GM10266 (cell line): ENCODE results near the gene SNX30.
A peak's percentile ranks its signal among the peaks of the same experiment; 100 is the strongest.

Source experiments
- DNase-seq: peaks from one replicate; pipeline ENCODE4 v3.0.0; 2012; ENCODE audit errors: extremely low spot score
- CTCF ChIP-seq: IDR thresholded peaks from 2 replicates; pipeline ENCODE4 v1.5.1; 2012; ENCODE audit warnings: mild to moderate bottlenecking, low read depth; ENCODE audit not compliant: control insufficient read depth, insufficient read depth; ENCODE audit errors: missing control alignments

The SNX30 gene

GRCh38 chr9:112750016-112750763 lies at the start of gene SNX30:
SNX30 (plus strand) TSS chr9:112750760; CDS start chr9:112751002, 242 bp downstream.
- peak; percentile 94 for DNase-seq
- TF ChIP-seq CTCF, result no peak

GRCh38 chr9:112703304-112703703 lies 47.3 kb upstream of the SNX30 start:
- no peak for DNase-seq
- TF ChIP-seq CTCF, result no peak

- no peak for DNase-seq
- TF ChIP-seq CTCF, result no peak
These were observed 44.7 kb upstream of the SNX30 start for GRCh38 chr9:112705768-112706427.

- no peak for DNase-seq
- TF ChIP-seq CTCF, result peak; percentile 37
These were observed 39.4 kb upstream of the SNX30 start for GRCh38 chr9:112711050-112711689.

- no peak for DNase-seq
- no peak for TF ChIP-seq CTCF
These were observed 37.9 kb upstream of the SNX30 start for GRCh38 chr9:112712678-112713077.

- TF ChIP-seq CTCF, result peak; percentile 36
- peak; percentile 91 for DNase-seq
These were observed 32.8 kb upstream of the SNX30 start, which contains the start of gene INIP for GRCh38 chr9:112717661-112718331. INIP (minus strand) TSS chr9:112718117; CDS start chr9:112716485, 1,632 bp downstream.
